GM03348 (cell line): Measurements from ENCODE around the gene DGKI.

Source experiments
- DNase-seq: peaks from one replicate; pipeline ENCODE4 v3.0.0; 2012; ENCODE audit warnings: low spot score

DGKI gene

GRCh38 chr7:137685433-137686164, 161.2 kb downstream of the DGKI start:
- no peak for DNase-seq

- no peak for DNase-seq
Observed at GRCh38 chr7:137684776-137685175, 162.0 kb downstream of the DGKI start.

GRCh38 chr7:137684316-137684715, 162.5 kb downstream of the DGKI start:
- no peak for DNase-seq

GRCh38 chr7:137682596-137682995, 164.2 kb downstream of the DGKI start:
- peak; percentile 78 for DNase-seq

- DNase-seq: peak; percentile 76
Observed at GRCh38 chr7:137681657-137682562, 164.9 kb downstream of the DGKI start.

GRCh38 chr7:137674551-137675409, 172.0 kb downstream of the DGKI start:
- DNase-seq: no peak

- DNase-seq: no peak
Observed at GRCh38 chr7:137674048-137674447, 172.7 kb downstream of the DGKI start.

- no peak for DNase-seq
Observed at GRCh38 chr7:137671920-137672319, 174.9 kb downstream of the DGKI start.

- DNase-seq: peak; percentile 54
Observed at GRCh38 chr7:137670222-137671064, 176.3 kb downstream of the DGKI start.

GRCh38 chr7:137669706-137670105, 177.1 kb downstream of the DGKI start:
- DNase-seq: no peak

GRCh38 chr7:137668404-137668803, 178.4 kb downstream of the DGKI start:
- DNase-seq: no peak

GRCh38 chr7:137667633-137668387, 179.0 kb downstream of the DGKI start:
- peak; percentile 79 for DNase-seq

GRCh38 chr7:137664846-137665245, 181.9 kb downstream of the DGKI start:
- DNase-seq: no peak

GRCh38 chr7:137661634-137662033, 185.1 kb downstream of the DGKI start:
- peak; percentile 9 for DNase-seq

GRCh38 chr7:137658190-137658900, 188.4 kb downstream of the DGKI start:
- no peak for DNase-seq

- DNase-seq: no peak
Observed at GRCh38 chr7:137657476-137658189, 189.1 kb downstream of the DGKI start.

- peak; percentile 36 for DNase-seq
Observed at GRCh38 chr7:137656850-137657232, 189.9 kb downstream of the DGKI start.

GRCh38 chr7:137656227-137656849, 190.4 kb downstream of the DGKI start:
- DNase-seq: peak; percentile 75

- DNase-seq: peak; percentile 37
Observed at GRCh38 chr7:137655804-137656203, 191.0 kb downstream of the DGKI start.
